Panc1 (cell line): ENCODE measurements around the gene ADAMTS19. TPM values are rescaled to one million over a fixed set of nuclear protein-coding genes. Genes with fewer than 3 reads are reported as not detected.

ENCODE experiments used
- ATAC-seq: fragments of 200-7000 bp; cut with Tn5 transposase; 2 replicates; pipeline ENCODE4 v1.9.1; 2020; ENCODE audit warnings: mild to moderate bottlenecking, moderate library complexity
- BruUV-seq: library from RNA; stranded (reverse); fragments of 400-500 nt; replicated peaks from 2 replicates; lab custom pipeline; 2021; lab: Mats Ljungman, UMichigan
- CTCF ChIA-PET: fragments of 300-600 bp; sonication (Branson Sonifier 250); formaldehyde crosslinking; loops from one replicate; lab custom pipeline; 2022; ENCODE audit warnings: antibody characterized with exemption; lab: Charles Lee
- POLR2A ChIA-PET: fragments of 300-600 bp; sonication (Branson Sonifier 250); formaldehyde crosslinking; loops from one replicate; lab custom pipeline; 2022; ENCODE audit warnings: antibody characterized with exemption; lab: Charles Lee
- DNase-seq: peaks from one replicate; pipeline ENCODE4 v3.0.0-alpha.2; 2010; ENCODE audit warnings: low read depth, low spot score
- H3K27ac ChIP-seq: 2 replicates; pipeline ENCODE4 v1.5.1; 2011; ENCODE audit warnings: mild to moderate bottlenecking, low read length, inconsistent platforms
- H3K27me3 ChIP-seq: fragments of 200-500 bp; sonication (Bioruptor generic); 2 replicates; pipeline ENCODE4 v1.6.0; 2014; ENCODE audit warnings: low read length, inconsistent platforms; ENCODE audit not compliant: control insufficient read depth, insufficient read depth
- H3K36me3 ChIP-seq: fragments of 200-500 bp; sonication (Bioruptor generic); 2 replicates; pipeline ENCODE4 v1.5.1; 2014; ENCODE audit warnings: inconsistent platforms, mild to moderate bottlenecking, low read length, moderate library complexity; ENCODE audit not compliant: control insufficient read depth, insufficient read depth
- H3K4me1 ChIP-seq: 2 replicates; pipeline ENCODE4 v1.5.1; 2011; ENCODE audit warnings: inconsistent platforms, mild to moderate bottlenecking, low read length, moderate library complexity; ENCODE audit not compliant: control insufficient read depth, insufficient read depth
- H3K4me3 ChIP-seq, 2 experiments: 2 replicates each; pipeline ENCODE4 v1.5.1; 2011 to 2012; ENCODE audit warnings: low read depth in 2 of 2, low read length in 2 of 2, mild to moderate bottlenecking in 2 of 2, inconsistent platforms in 1 of 2, moderate library complexity in 1 of 2
- H3K9me3 ChIP-seq: fragments of 200-500 bp; sonication (Bioruptor generic); 2 replicates; pipeline ENCODE4 v1.5.1; 2014; ENCODE audit warnings: low read depth, mild to moderate bottlenecking, inconsistent platforms, low read length, moderate library complexity; ENCODE audit not compliant: control insufficient read depth, insufficient read depth
- POLR2AphosphoS5 ChIP-seq: IDR thresholded peaks from 2 replicates; pipeline ENCODE4 v1.6.1; 2012; ENCODE audit warnings: mild to moderate bottlenecking, low read depth, low read length, moderate library complexity
- SIN3A ChIP-seq: IDR thresholded peaks from 2 replicates; pipeline ENCODE4 v1.6.1; 2012; ENCODE audit warnings: low read depth, mild to moderate bottlenecking, low read length, moderate library complexity, borderline replicate concordance; ENCODE audit not compliant: insufficient read depth
- TCF7L2 ChIP-seq: IDR thresholded peaks from 2 replicates; pipeline ENCODE4 v1.6.1; 2011; ENCODE audit warnings: mild to moderate bottlenecking, low read depth, low read length, inconsistent platforms
- in situ Hi-C: cut with HindIII; loops from 2 replicates; pipeline ENCODE4 v1.10.0; 2016; ENCODE audit warnings: low sequenced_read_pairs, low pct_unique_long_range_greater_than_20kb
- intact Hi-C: fragments of 100-400 bp; cut with micrococcal nuclease; formaldehyde crosslinking; loops from one replicate; pipeline ENCODE4 v1.10.0; 2022; ENCODE audit not compliant: unreplicated experiment
- total RNA-seq: library from RNA; stranded (reverse); gene quantifications from one replicate; pipeline ENCODE4 v1.2.1, GENCODE V29; 2021; ENCODE audit not compliant: unreplicated experiment
- TF ChIP-seq, protein P1 (sequence below): fragments of 450-650 bp; IDR thresholded peaks from 2 replicates; pipeline ENCODE4 v1.5.1; 2017; ENCODE audit warnings: mild to moderate bottlenecking
- TF ChIP-seq, protein P2 (sequence below), 2 experiments: IDR thresholded peaks; 2 replicates each; pipeline ENCODE4 v1.6.1; 2011 to 2012; ENCODE audit warnings: low read depth in 2 of 2, control low read depth in 1 of 2, low read length in 1 of 2, mild to moderate bottlenecking in 1 of 2, moderate library complexity in 1 of 2; ENCODE audit not compliant: insufficient read depth in 1 of 2

ADAMTS19 gene
- total RNA-seq, 1 experiment from 2014 or later: not detected

DNA sequence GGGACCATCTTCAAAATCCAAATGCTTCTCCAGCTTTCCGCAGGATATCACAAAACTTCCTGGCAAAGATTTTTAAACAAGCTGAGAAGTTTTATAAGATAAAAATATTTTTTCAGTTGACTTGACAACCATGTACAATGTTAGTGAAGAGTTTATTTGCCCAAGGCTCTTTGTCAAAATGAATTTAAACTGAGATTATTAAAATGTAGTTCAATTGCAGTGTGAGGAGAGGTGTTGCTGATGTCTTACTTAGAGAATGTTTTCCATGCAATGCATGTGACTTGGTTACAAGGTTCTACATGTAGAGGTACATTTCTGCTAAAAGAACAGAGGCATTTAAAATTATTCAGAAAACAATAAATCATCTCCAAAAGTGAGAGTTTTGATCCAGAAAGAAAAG, 156.4 kb downstream of the ADAMTS19 start:
- H3K4me3 ChIP-seq: no peak overlapping the region
- in situ Hi-C loops: no loop called here
- no peaks in the 10 kb centered on the region for H3K4me1 ChIP-seq
- no peaks in the 10 kb centered on the region for H3K27me3 ChIP-seq
- H3K27ac ChIP-seq: no peak overlapping the region
- POLR2A ChIA-PET: no interaction called here
- CTCF ChIA-PET: no interaction called here
- ATAC-seq: no peak
- DNase-seq: no peak
- H3K36me3 ChIP-seq: no peaks in the 10 kb centered on the region
- intact Hi-C loops: no loop called here
- no TSS peak for BruUV-seq
- TF ChIP-seq POLR2AphosphoS5: no peak
- TF ChIP-seq, protein P1, sequence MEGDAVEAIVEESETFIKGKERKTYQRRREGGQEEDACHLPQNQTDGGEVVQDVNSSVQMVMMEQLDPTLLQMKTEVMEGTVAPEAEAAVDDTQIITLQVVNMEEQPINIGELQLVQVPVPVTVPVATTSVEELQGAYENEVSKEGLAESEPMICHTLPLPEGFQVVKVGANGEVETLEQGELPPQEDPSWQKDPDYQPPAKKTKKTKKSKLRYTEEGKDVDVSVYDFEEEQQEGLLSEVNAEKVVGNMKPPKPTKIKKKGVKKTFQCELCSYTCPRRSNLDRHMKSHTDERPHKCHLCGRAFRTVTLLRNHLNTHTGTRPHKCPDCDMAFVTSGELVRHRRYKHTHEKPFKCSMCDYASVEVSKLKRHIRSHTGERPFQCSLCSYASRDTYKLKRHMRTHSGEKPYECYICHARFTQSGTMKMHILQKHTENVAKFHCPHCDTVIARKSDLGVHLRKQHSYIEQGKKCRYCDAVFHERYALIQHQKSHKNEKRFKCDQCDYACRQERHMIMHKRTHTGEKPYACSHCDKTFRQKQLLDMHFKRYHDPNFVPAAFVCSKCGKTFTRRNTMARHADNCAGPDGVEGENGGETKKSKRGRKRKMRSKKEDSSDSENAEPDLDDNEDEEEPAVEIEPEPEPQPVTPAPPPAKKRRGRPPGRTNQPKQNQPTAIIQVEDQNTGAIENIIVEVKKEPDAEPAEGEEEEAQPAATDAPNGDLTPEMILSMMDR: no peak
- no peaks in the 10 kb centered on the region for H3K9me3 ChIP-seq

DNA sequence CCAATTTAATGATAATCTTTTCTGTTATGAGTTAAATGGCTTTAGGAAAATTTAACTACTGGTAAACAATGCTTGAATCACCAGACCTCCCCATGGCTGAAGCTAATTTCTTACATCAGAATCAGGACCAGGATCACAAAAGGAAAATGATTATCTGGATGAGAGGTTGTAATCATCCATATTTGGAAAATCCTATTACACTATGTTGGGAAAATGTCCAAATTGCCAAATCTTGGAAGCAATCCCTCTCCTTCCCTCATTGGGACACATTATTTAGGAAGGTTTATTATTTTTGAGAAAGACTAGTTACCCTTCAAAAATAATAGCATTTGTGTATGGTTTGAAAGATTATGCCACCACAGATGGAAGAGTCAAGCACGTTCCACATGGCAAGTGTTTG, 157.1 kb downstream of the ADAMTS19 start:
- TF ChIP-seq, protein P2, sequence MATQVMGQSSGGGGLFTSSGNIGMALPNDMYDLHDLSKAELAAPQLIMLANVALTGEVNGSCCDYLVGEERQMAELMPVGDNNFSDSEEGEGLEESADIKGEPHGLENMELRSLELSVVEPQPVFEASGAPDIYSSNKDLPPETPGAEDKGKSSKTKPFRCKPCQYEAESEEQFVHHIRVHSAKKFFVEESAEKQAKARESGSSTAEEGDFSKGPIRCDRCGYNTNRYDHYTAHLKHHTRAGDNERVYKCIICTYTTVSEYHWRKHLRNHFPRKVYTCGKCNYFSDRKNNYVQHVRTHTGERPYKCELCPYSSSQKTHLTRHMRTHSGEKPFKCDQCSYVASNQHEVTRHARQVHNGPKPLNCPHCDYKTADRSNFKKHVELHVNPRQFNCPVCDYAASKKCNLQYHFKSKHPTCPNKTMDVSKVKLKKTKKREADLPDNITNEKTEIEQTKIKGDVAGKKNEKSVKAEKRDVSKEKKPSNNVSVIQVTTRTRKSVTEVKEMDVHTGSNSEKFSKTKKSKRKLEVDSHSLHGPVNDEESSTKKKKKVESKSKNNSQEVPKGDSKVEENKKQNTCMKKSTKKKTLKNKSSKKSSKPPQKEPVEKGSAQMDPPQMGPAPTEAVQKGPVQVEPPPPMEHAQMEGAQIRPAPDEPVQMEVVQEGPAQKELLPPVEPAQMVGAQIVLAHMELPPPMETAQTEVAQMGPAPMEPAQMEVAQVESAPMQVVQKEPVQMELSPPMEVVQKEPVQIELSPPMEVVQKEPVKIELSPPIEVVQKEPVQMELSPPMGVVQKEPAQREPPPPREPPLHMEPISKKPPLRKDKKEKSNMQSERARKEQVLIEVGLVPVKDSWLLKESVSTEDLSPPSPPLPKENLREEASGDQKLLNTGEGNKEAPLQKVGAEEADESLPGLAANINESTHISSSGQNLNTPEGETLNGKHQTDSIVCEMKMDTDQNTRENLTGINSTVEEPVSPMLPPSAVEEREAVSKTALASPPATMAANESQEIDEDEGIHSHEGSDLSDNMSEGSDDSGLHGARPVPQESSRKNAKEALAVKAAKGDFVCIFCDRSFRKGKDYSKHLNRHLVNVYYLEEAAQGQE (IDR thresholded peaks at IDR 0.05; ENCODE audit: insufficient read depth in 1 of 2, low read depth in 2 of 2, low read length in 1 of 2): no peak
- no peak for TF ChIP-seq SIN3A
- no TSS peak for BruUV-seq
- Histone ChIP-seq H3K9me3 (no peaks in the 10 kb centered on the region), H3K27me3 (no peaks in the 10 kb centered on the region), H3K4me3 (no peak overlapping the region), H3K4me1 (no peaks in the 10 kb centered on the region), H3K27ac (no peak overlapping the region), H3K36me3 (no peaks in the 10 kb centered on the region; the same call in 1 of the 2 replicates)
- in situ Hi-C loops: no loop called here
- DNase-seq (no peak), ATAC-seq (no peak)
- ChIA-PET POLR2A (no interaction called here), CTCF (no interaction called here)
- intact Hi-C loops: no loop called here

DNA sequence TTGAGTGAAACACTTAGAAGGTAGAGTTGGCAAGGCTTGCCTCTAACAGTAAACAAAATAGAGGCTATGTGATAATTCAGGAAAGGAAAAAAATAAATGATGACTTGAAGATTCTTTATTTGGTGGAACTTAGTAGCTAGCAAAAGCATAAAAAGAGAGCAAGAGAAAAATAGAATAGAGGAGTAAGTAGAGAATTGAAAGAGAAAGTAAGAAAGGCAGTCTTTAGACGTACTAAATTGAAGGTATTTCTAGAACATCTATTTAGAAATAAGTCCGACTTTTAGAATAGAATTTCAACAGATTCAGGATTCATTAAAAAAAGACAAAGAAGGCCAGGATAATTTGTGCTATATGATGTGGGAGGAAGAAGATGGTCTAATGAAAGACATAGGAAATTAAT, 159.7 kb downstream of the ADAMTS19 start:
- H3K27me3 ChIP-seq: no peaks in the 10 kb centered on the region
- H3K4me1 ChIP-seq: no peaks in the 10 kb centered on the region
- ChIA-PET CTCF (no interaction called here), POLR2A (no interaction called here)
- no TSS peak for BruUV-seq
- intact Hi-C loops: no loop called here
- TF ChIP-seq TCF7L2: no peak
- TF ChIP-seq, protein P2 (IDR thresholded peaks at IDR 0.05; ENCODE audit: insufficient read depth in 1 of 2, low read depth in 2 of 2, low read length in 1 of 2): no peak
- H3K27ac ChIP-seq: no peak overlapping the region
- ATAC-seq (no peak), DNase-seq (no peak)
- no peak overlapping the region for H3K4me3 ChIP-seq
- no peaks in the 10 kb centered on the region; the same call in 1 of the 2 replicates for H3K36me3 ChIP-seq
- H3K9me3 ChIP-seq: no peaks in the 10 kb centered on the region
- in situ Hi-C loops: no loop called here
